A204.1 (cell line): ENCODE results near the gene CACNA2D3.

Experiments used
- FAIRE-seq: peaks from 2 replicates; lab custom pipeline; 2012; peaks lifted over from hg19 to GRCh38; lab: Jason Lieb, UNC

The CACNA2D3 gene

DNA sequence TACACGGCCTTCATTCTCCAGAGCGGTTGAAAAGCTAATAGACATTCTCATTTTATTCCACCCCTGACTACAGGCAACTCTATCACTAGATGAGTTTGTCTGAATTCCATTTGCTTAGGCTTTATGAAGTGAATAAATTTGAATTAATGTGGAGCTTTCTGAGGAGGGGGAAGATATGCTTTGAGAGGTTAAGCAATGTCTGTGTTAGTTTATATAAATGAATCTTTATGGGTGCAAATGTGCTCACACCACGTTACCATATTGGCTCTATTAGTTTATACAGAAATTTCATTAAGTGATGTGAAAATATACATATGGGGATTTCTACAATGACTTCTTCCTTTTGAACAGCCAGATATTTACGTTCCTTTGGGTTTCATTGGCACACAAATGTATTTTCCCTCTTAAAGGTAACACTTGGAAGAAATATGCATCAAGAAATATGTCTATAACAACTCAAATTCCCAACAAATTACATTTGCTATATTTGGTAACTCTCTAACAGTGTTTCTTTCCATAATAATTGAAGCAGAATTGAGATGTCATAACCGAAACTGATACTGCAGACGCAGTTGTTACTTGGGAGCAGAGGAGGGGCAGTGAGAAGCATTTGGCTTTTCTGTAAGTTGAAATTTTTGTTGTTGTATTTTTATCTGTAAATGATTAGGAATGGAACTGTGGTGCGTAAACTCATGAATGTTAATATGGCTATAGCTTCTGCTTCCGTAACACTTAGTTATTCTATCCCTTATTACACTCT, 359.4 kb downstream of the CACNA2D3 start:
- no peak for FAIRE-seq

DNA sequence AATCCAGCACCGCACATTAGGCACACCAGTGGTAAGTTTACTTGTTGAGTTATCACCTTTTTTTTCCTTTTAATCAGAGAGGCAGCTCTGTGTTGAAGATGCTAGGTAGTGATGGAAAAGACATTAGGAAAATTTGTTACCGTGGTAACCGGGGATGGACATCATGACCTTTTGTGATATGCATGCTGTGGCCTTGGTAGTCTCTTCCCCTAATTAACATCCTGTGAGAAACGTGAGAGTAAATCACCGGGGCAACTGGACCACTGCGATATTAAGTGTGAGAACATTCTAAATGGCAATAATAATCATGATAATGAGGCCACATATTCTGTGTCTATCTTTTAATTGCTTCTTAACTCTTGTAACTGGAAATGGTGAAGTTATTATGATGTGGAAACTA, 362.0 kb downstream of the CACNA2D3 start:
- FAIRE-seq, result no peak

DNA sequence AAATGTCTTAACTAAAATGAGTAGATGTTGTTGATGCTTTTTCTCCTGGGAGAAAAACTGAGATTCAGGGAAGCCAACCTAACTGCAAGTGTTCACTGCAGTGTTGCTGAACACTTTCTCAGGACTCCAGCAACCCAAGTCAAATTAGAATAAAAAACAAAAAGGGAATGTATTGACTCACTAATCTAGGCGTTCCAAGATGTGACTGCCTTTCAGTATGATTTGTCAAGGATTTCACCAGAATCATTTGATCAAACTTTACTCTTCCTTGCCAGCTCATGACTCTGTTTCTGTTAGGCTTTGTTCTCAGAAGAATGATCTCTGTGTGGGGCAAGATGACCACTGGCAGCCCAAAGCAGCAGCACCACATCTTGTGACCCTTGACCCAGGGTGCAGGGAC, 364.0 kb downstream of the CACNA2D3 start:
- no peak for FAIRE-seq

DNA sequence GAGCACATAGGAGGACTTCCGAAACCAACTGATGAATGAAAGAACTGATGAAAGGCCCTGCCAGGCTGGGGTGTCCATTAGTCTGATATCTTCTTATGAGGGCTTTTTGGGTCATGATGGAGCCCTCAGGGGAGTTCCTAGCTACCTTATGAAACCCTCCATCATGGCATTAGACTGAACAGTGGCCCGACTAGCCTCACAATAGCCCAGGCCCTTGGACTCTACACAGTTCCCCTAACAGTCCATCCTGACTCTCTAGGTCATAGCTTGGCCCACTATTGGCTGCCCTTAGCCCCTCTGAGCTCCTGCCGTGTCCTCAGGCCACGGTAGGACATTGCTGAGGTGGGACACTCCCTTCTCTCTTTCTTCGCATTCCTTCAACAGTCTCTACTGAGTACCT, 365.9 kb downstream of the CACNA2D3 start:
- FAIRE-seq, result no peak

DNA sequence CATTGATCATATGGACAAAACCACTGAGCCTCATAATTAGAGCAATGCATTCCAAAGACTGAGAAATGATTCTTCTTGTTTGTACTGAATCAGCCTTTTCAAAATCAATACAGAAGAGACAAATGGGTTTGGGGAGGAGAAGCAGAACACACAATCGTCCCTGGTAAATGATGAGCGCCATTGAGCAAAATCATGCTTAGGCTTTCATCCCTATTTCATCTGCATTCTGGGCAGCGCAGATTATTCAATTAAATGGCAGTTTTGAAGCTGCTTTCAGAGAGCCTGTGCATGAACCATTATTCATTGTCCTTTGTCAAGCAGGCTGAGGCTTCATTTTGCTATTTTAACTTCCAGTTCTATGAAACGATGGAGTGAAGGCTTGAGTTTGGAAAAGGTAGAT, 371.9 kb downstream of the CACNA2D3 start:
- no peak for FAIRE-seq

DNA sequence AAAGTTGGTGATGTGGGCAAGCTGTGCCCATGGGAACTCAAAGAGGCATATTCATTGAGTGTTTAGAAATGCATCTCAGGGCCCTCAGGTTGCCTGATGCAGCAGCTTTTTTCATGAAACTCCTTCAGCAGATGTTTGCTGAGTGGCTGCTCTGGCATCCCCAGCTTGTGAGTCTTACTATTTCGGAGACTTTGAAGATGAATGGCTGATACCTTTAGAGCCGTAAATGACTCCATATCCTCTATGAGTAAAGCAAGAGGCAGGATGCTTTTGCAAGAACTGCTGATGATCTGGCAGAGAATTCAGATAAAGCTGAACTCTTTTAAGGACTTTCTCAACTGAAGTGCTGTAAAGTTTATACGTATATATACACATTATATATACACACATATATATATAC, 384.3 kb downstream of the CACNA2D3 start:
- FAIRE-seq, result no peak

DNA sequence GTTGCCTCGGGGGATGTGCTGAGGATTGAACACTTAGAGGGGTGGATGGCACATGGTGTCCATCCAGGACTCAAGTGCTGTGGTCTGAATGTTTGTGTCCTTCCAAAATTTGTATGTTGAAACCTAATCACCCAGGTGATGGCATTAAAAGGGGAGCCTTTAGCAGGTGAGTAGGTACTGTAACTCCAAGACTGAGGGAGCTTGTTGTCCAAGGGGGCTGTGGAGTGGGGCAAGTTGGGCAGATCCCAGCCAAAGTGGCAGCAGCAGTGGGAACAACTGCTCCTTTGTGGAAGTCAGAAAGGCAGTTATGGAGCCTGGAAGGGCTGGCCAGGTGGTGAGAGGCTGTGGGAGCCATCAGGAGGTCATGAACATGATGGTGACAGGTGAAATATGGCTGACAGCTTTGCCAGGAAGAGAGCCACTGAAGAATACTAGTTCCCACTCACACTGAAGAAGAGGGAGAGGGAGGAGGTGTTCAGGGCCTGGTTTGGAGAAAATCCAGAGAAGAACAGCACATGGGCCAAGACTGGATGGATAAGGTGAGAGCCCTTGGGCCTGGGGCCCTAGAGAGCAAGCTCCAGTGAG, 385.6 kb downstream of the CACNA2D3 start:
- FAIRE-seq, result no peak

DNA sequence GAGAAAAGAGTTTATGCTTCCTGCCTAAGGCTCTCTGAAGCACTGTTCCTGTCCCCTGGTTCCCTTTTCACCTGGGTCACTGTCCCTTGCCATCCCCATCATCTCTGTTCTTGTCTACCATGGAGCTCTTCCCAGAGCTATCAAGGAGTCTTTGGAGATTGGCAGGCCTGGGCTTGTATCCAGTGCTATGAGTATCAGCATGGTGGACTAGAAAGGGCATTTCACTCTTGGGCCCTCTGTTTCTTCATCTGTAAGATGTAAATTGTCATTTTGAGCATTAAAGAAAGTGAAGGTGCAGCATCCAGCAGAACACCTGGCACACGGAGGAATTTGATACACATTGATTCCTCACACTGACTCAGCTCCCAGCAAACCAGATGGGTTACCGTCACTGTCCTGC, 388.2 kb downstream of the CACNA2D3 start:
- FAIRE-seq, result no peak

DNA sequence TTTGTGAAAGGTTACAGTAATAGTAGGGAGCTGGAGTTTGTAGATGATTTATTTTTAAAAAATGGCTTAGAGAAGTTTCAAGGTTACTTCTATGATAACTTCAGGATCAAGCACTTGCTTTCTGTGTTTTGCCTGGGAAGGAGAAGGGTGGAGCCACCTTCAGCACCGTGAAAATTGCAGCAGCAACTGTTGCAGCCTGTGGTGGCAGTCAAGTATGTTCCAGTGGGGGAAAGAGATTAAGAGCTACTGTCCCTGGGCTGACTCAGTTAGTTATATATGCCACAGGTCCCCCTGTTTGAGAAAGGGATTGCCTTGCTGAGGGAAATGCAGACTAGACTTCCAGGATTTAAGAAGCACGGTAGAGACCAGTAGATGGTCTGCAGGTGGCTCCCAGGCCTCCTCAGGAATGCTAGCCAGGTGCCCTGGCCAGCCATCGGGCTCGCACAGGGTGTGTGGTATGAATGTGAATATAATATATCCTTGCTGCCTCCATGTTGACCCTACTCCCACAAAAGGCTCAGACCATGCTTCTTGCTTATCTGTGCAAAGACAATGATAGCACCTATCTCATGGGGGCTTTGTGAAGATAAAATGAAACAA, 389.5 kb downstream of the CACNA2D3 start:
- FAIRE-seq, result no peak

DNA sequence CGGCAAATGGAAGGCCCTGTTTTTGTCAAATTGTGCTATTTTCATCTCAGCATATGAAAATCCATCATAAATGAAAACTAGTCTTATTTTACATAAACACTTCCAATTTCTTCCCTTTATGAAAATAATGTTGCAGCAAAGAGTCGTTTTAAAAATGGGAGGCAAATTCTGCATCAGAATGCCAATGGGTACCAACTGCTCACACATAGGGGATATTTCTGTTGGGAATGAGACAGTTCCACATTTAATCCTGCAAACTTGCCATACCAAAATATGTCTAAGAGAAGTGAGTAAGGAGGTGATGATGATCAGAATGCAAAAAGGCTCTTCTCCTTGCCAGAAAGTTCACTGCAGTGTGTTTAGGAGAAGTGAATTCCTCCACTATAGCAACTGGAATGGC, 391.7 kb downstream of the CACNA2D3 start:
- FAIRE-seq, result no peak

DNA sequence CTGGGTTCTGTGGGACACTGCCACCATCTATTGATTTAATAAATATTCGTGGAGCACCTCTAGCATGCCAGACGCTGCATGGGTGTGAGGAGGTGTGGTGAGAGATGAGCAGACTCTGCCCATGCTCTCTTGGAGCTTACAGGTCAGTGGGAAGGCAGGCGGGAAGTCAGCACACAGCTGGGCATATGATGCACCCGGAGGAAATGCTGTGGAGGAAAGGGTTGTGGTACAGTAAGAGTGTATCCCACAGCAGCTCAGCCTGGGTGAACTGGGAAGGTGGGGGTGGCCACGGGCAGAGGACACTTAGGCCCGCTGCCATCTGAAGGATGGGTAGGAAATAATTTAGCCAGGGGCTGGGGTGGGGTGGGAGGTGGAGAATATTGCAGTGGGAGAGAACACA, 392.1 kb downstream of the CACNA2D3 start:
- FAIRE-seq, result no peak

DNA sequence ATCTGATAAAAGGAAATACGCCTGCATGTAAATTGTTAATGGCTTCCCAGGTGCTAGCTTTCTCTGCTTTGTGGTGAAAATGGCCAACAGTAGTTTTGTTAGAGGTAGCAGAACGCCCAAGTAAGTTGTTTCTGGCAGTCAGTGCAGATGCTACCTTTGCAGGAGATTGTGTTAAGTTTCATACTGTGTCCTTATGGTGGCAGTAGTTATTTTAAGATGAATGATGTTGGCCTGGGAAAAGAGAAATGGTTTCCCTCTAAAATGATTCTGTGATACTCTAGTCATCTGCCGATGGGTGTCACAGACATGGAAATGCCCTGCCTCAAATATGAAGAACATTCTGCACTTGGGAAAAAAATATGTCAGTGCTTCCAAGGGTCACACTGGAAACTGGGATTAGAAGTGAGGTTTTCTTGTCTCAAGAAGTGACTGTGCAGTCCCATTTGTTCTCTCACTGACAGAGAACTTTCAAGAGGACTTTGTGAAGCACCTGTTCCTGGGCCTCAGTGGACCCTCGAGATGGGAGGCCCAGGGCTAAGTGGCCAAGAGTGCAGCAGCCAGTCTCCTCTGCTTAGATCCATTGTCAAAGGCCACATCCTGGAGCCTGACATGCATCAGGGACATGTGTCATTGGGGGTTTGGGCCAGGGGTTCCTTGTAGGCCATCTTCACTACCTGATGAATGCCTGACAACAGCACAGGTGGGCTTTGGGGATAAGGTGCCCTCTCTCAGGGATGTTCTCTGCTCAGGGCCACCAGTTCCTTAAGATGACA, 393.3 kb downstream of the CACNA2D3 start:
- no peak for FAIRE-seq

DNA sequence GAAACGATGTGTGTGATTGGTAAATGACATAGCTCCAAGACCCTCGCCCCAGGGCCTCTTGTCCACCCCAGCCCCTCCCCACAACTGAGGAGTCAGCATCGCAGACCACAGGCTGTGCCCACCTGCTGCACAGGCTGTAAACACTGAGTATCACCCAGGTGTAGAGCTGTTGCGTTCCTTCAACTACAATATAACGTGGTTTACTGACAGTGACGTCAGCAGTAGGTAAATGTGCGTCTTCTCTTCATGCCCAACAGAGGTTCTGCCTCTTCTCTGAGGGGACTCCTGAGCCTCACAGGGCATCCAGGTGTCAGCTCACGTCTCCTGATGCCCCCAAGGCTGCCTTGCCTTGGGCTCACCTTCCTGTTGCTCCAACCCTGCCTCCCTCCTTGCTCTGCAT, 395.1 kb downstream of the CACNA2D3 start:
- no peak for FAIRE-seq

DNA sequence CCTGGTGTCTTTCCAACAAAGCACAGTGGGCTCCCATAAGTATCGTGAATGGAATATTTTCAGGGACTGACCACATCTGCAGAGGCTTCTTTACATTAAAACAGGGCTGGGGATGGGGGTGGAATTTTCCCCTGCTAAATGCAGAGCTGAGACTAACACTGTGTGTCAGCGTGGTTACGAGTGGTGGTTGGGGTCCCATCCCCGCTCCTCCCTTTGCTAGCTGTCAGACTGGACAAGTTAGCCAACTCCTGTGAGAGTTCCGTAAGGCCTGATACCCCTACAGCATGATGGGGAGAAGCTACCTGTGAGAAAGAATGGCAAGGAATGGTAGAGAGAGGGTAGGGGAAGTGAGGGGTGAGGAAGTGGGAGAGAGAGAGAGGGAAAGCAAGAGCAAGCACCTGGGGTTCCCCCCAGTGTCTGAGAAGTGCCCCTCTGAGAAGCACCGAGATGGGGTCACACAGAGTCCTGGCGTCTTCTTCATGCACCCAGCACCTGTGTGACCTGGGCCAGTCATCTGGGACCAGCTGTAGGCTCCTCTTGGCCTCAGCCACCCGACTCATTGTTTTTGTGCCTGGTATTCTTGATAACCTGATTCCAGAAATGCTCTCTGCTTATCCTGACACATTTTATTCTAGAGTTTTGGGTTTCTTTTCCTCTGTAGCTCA, 395.8 kb downstream of the CACNA2D3 start:
- no peak for FAIRE-seq

DNA sequence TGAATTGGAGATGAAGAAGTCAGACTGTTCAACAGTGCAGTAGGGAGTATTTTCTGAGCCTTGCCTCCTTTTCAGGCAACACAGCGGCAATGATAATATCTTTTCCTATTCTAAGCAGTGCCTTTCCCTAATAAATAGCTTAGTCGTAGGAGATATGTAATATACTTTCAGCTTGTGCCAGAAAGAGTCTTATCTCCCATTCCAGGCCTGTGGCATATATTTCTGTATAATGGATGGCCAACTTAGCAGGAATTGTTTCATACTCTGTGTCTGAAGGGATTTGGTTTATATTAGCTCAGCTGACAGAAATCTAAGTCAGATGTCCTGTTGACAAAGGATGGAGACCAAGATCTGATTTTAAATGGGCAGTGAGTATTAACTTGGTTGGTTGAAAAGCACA, 397.1 kb downstream of the CACNA2D3 start:
- FAIRE-seq, result no peak

DNA sequence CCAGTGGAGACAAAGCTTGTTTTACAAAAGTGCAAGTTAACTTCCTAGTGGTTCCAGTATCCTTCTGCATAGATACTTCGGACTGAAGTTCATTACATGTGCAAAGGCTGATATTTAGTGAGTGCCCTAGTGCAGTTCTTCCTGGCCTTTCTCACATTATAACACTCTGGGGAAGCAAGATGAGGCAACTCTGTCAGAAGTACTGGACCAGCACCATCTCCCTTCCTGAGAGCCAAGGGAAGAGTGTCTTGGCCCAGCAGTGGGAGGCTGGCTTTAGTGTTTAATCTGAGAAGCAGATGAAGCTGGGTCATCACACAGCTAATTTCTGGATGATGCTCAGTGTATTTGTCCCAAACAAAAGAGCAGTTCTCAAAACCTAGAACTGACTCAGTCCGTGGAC, 397.7 kb downstream of the CACNA2D3 start:
- FAIRE-seq, result no peak

DNA sequence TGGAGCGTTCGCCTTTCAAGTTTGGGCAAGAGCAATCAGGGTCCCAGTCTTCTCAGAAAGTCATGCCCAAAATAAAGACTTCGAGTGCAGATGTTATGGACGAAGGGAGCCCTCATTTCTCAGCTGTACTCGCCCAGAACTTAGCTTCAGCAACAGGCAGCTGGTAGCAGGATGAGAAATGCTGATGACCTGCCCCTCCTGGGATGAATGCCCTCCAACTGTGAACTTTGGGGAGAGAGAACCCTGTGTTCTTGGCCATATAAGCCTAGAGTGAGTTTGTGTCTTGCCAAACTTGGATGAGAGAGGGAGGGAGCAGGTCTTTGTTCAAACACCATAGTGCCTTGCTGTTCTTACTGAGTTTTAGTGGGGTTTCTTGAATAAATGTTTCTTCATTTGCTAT, 405.2 kb downstream of the CACNA2D3 start:
- FAIRE-seq, result no peak

DNA sequence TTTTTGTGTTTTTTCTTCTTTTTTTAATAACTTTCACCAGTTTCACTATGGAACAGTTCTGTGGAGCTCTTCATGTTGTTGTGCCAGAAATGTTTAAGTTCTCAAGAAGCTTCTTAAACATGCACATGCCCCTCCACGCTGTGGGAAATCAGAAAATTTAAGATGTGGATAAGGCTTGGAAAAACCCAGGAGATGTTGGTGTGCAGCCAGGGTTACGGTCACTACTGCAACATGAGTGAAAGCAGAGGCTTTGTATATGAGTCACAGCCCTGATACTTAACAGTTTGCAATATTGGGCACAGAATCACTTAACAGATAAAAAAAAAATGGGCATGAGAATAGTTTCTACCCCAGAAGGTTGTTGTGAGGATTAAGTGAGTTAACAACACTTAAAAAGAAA, 405.6 kb downstream of the CACNA2D3 start:
- no peak for FAIRE-seq

DNA sequence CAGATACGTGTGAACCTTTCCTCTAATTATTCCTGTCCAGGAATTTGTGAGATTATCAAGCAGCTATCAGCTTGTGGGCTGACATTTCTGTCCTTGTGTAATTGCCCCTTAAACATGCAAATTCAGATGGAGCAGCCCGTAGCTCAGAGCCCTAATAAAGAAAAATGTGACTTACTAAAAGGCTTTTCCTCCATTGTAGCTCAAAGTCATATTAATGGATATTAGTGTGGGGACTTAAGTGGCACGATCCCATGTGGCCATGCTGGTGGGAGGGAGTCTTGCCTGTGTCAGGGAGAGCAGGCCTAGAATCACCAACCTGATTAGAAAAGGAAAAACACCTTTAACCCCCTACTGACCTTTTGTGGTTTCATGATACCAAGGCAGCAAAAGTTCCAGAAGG, 406.3 kb downstream of the CACNA2D3 start:
- no peak for FAIRE-seq

DNA sequence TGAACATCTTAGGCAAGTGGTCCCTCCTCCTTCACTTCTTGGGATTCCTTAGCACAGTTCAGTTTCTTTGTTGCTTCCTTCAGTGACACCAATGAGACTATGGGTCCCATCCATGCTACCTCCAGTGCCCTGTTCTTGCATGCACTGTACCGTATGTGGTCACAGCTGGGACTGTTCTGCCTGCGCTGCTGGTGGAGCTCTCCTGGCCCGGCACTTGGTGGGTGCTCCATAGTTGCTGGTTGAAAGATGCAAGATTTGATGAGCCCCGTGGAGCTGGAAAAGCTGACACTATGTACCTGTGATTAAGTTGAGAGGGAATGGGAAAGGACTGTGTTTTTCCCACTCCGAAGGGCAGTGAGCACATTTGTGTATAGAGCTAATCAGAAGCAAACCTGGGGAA, 407.7 kb downstream of the CACNA2D3 start:
- no peak for FAIRE-seq

DNA sequence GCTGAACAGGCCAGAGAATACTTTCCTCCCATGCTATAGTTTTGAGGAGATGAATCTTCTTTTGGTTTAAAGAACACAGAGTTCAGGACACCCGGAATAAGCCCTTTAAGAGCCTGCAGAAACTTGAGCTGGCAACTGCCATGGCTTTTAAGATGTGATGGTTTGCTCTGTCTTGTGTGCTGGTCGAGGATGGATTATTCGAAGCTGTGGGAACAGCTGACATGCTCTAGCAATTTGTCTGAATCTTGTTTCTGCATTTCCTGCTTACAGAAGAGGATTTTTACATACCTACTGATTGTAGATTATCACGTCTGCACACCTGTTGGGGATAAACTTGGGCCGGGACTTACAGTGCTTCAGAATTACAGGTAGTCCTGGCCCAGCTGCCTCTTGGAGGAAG, 408.6 kb downstream of the CACNA2D3 start:
- FAIRE-seq, result no peak

DNA sequence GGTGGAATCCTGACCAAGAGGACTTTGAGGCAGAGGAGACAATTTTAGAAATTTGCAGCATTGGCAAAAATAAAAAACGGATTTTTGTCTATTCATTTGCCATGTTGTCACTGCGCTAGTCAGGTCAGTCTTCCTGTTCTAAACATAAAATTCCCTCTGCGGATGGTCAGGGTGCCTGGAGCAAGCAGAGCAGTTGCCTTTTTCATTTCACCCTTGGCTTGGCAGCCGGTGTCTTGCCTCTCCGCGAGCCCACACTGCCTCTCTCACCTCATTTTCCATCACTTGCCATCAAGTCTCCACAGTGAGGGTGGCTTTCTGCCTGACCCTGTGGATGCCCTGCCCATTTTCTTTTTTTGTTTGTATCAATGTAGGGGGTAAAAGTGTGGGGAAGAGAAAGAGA, 409.4 kb downstream of the CACNA2D3 start:
- no peak for FAIRE-seq

DNA sequence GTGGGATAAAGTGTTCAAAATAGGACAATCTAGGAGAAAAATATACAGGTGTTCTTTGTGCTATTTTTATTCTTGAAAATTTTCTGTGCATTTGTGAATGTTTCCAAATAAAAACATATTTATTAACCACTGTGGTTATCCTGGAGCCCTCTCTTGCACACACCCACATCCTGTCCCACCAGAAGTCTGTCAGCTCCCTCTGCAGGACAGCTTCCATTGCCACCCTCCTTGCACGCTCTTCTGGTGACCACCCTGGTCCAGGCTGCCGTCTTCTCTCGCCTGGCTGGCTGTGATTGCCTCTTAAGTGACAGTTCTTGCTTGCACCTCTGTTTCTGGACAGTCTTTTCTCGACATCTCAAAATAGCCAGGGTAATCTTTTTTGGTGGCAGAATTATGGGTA, 411.5 kb downstream of the CACNA2D3 start:
- FAIRE-seq, result no peak
